ENCODE measurements around the gene CCDC89. TPM values are rescaled to one million over a fixed set of nuclear protein-coding genes. Genes with fewer than 3 reads are reported as not detected.
A peak's percentile ranks its signal among the peaks of the same experiment; 100 is the strongest.

CCDC89 gene
- total and polyA plus RNA-seq, 2 donors (not counting 1 experiment from before 2014, with no cell fraction given) = not detected

DNA sequence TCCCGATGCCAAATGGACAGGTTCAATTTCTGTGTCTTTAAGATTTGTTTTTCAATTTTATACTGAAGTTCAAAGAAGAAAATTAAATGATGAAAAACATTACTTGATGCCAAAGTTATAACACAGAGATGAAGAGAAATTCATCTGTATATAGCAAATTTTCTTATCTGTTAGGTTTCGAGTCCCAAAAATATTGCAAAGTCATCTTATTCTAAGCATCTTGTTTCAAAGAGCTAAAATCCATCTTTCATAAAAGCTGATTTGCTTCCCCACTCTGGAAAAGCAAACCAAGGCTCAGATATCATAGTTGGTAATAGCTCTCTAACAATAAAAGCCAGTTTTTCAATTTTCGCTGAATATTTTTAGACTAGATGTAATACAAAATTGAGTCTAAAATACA lies 19.0 kb upstream of the CCDC89 start:
- Histone ChIP-seq H2AFZ (ENCODE audit: insufficient read depth, low read depth, low read length, poor library complexity, severe bottlenecking) (no peak overlapping the region), H3K79me2 (ENCODE audit: control insufficient read depth, insufficient read depth, low read length) (no peaks in the 10 kb centered on the region), H3K9ac (ENCODE audit: low read length) (no peak overlapping the region), H3K36me3 (replicated peaks in 1 of 2; ENCODE audit: control extremely low read depth in 1 of 2, control insufficient read depth in 1 of 2, extremely low read depth in 1 of 2, insufficient read depth in 2 of 2, low read length in 1 of 2) (no peaks in the 10 kb centered on the region), H3K27me3 (replicated peaks in 1 of 4; ENCODE audit: control extremely low read depth in 1 of 4, control insufficient read depth in 3 of 4, insufficient read depth in 4 of 4, low read length in 3 of 4) (peaks cover 0 to 6% (median 0%) of the 10 kb centered on the region in 4 experiments), H3K4me2 (replicated peaks; ENCODE audit: low read depth, low read length, poor library complexity, severe bottlenecking) (no peak overlapping the region), H3K27ac (ENCODE audit: low read length in 2 of 2) (no peak overlapping the region), H3K9me3 (ENCODE audit: control extremely low read depth in 1 of 3, control insufficient read depth in 2 of 3, insufficient read depth in 1 of 3, low read length in 2 of 3) (no peaks in the 10 kb centered on the region), H3K4me1 (ENCODE audit: control insufficient read depth in 2 of 2, insufficient read depth in 2 of 2, low read length in 2 of 2) (peaks cover 5 to 8% of the 10 kb centered on the region in 2 donors), H3K4me3 (ENCODE audit: control extremely low read depth in 1 of 5, extremely low read depth in 1 of 5, insufficient read depth in 1 of 5, low read depth in 2 of 5, low read length in 4 of 5) (no peak overlapping the region), H4K20me1 (ENCODE audit: control insufficient read depth, insufficient read depth, low read length, poor library complexity, severe bottlenecking) (no peaks in the 10 kb centered on the region)
- no CpG with 5 or more reads among the region's 3 CpGs for WGBS (ENCODE audit: insufficient coverage)
- TF ChIP-seq, protein P1, sequence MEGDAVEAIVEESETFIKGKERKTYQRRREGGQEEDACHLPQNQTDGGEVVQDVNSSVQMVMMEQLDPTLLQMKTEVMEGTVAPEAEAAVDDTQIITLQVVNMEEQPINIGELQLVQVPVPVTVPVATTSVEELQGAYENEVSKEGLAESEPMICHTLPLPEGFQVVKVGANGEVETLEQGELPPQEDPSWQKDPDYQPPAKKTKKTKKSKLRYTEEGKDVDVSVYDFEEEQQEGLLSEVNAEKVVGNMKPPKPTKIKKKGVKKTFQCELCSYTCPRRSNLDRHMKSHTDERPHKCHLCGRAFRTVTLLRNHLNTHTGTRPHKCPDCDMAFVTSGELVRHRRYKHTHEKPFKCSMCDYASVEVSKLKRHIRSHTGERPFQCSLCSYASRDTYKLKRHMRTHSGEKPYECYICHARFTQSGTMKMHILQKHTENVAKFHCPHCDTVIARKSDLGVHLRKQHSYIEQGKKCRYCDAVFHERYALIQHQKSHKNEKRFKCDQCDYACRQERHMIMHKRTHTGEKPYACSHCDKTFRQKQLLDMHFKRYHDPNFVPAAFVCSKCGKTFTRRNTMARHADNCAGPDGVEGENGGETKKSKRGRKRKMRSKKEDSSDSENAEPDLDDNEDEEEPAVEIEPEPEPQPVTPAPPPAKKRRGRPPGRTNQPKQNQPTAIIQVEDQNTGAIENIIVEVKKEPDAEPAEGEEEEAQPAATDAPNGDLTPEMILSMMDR (IDR thresholded peaks at IDR 0.05) = no peak
- no peak for TF ChIP-seq EZH2 (IDR thresholded peaks at IDR 0.05; ENCODE audit: borderline replicate concordance, insufficient read depth, low read depth, low read length, poor library complexity, severe bottlenecking)
- Mint-ChIP-seq H3K4me3 (no peak overlapping the region), H3K4me1 (peaks cover 7% of the 10 kb centered on the region), H3K27ac (no peak overlapping the region), H3K9me3 (ENCODE audit: insufficient read depth) (no peaks in the 10 kb centered on the region), H3K27me3 (no peaks in the 10 kb centered on the region)
- DNase-seq (no peak), ATAC-seq (ENCODE audit: low read depth) (no peak)
- ChIA-PET CTCF (no interaction called here), POLR2A (no interaction called here)
- intact Hi-C loops (cut with micrococcal nuclease) = no loop called here

DNA sequence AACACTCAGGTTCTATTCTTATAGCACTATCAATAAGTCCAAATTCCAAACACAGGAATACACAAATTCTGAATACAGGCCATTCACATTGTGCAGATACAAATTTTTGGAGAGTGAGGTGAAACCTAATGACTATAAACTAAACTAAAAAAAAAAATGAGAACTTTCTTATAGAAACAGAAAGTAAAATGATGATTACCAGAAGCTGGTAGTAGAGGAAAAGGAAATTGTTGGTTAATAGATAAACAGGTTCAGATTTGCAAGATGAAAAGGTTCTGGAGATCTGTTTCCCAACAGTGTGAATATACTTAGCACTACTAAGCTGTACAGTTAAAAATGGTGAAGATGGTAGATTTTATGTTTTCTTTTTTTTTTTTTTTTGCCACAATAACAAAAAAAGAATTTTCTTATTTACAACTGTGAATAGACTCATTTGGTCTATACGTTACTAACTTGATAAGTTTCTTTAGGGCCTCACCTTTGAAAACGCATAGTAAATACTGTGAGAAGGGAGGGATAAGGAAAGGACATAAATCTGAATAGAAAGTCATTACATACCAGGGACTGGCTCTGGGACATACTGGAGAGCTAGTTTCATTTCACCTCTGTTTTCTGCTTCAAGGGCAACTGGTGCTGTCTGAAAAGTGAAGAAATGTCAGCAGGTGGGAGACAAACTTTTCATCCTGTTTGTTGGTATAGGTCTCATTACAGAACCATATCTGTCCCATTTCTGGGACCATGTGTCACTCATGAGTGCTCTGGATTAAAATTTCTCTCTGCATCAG lies 14.2 kb upstream of the CCDC89 start:
- POLR2A ChIA-PET = interaction anchor here (0.6 to 0.7 kb wide), 2 partner anchors 35 to 63 kb away, joined by 3 to 4 read pairs; no protein-coding TSS in a partner anchor
- peak overlapping the region; percentile 52 for H3K4me2 ChIP-seq (replicated peaks; ENCODE audit: low read depth, low read length, poor library complexity, severe bottlenecking)
- H3K9me3 ChIP-seq (ENCODE audit: control extremely low read depth in 1 of 3, control insufficient read depth in 2 of 3, insufficient read depth in 1 of 3, low read length in 2 of 3) = no peaks in the 10 kb centered on the region
- peak; percentile 15 for DNase-seq
- peak overlapping the region; percentile 71 for H2AFZ ChIP-seq (ENCODE audit: insufficient read depth, low read depth, low read length, poor library complexity, severe bottlenecking)
- H3K27ac Mint-ChIP-seq = peak overlapping the region; percentile 79
- 75% methylated on average over 1 of the region's 2 CpGs for WGBS (ENCODE audit: insufficient coverage)
- peak overlapping the region; percentile 56 for H3K4me3 Mint-ChIP-seq
- intact Hi-C loops (cut with micrococcal nuclease) = no loop called here
- no peak overlapping the region for H3K9ac ChIP-seq (ENCODE audit: low read length)
- H3K27me3 Mint-ChIP-seq = no peaks in the 10 kb centered on the region
- no peaks in the 10 kb centered on the region for H3K79me2 ChIP-seq (ENCODE audit: control insufficient read depth, insufficient read depth, low read length)
- H3K36me3 ChIP-seq (replicated peaks in 1 of 2; ENCODE audit: control extremely low read depth in 1 of 2, control insufficient read depth in 1 of 2, extremely low read depth in 1 of 2, insufficient read depth in 2 of 2, low read length in 1 of 2) = no peaks in the 10 kb centered on the region
- H3K4me1 Mint-ChIP-seq = peaks cover 18% of the 10 kb centered on the region
- peaks cover 0 to 6% (median 0%) of the 10 kb centered on the region in 4 experiments for H3K27me3 ChIP-seq (replicated peaks in 1 of 4; ENCODE audit: control extremely low read depth in 1 of 4, control insufficient read depth in 3 of 4, insufficient read depth in 4 of 4, low read length in 3 of 4)
- H3K4me3 ChIP-seq (ENCODE audit: control extremely low read depth in 1 of 5, extremely low read depth in 1 of 5, insufficient read depth in 1 of 5, low read depth in 2 of 5, low read length in 4 of 5) = peak overlapping the region in 2 of 5 experiments; percentile 0 to 16
- H4K20me1 ChIP-seq (ENCODE audit: control insufficient read depth, insufficient read depth, low read length, poor library complexity, severe bottlenecking) = no peaks in the 10 kb centered on the region
- peak; percentile 33 for ATAC-seq (ENCODE audit: low read depth)
- CTCF ChIA-PET = no interaction called here
- no peaks in the 10 kb centered on the region for H3K9me3 Mint-ChIP-seq (ENCODE audit: insufficient read depth)
- TF ChIP-seq, protein P1 (IDR thresholded peaks at IDR 0.05) = no peak
- no peak for TF ChIP-seq EZH2 (IDR thresholded peaks at IDR 0.05; ENCODE audit: borderline replicate concordance, insufficient read depth, low read depth, low read length, poor library complexity, severe bottlenecking)
- peak overlapping the region in 1 of 2 donors; percentile 32 for H3K27ac ChIP-seq (ENCODE audit: low read length in 2 of 2)
- H3K4me1 ChIP-seq (ENCODE audit: control insufficient read depth in 2 of 2, insufficient read depth in 2 of 2, low read length in 2 of 2) = peaks cover 12 to 14% of the 10 kb centered on the region in 2 donors
